Activated T-helper 9 cell treated with anti-CD3 and anti-CD28 coated beads, Interleukin-2, amount 50 U/mL, for 16 hours (primary cell): ENCODE results near the gene CZIB.
A peak's percentile ranks its signal among the peaks of the same experiment; 100 is the strongest.
"Not testable (repeated sequence)": the region's sequence is repeated elsewhere in the genome, so short reads cannot be mapped to it uniquely, and the experiment has no call there.

Source experiments
- DNase-seq: peaks from one replicate; pipeline ENCODE4 v3.0.0-alpha.2; 2020; ENCODE audit warnings: low read depth

Gene CZIB

GRCh38 chr1:53188099-53188498, 32.3 kb downstream of the CZIB start:
- no peak for DNase-seq

DNA sequence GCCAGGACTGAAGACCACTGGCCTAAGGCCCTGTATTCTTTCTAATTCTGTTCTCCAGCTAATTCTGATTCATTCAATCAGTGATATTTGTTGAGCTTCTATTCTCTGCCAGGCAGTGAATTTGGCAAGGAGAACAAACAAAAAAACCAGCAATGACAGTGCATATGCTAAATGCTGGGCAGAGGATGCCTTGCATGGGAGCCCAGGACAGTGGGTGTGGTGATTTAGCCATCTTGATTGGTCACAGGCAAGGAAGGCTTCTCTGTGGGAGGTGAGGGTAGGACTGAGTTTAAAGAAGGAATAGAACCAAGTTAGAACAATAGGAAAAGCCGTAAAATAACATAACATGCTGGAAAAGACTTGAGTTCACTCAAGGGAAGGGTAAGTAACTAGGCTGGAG, 33.0 kb downstream of the CZIB start:
- DNase-seq: no peak

DNA sequence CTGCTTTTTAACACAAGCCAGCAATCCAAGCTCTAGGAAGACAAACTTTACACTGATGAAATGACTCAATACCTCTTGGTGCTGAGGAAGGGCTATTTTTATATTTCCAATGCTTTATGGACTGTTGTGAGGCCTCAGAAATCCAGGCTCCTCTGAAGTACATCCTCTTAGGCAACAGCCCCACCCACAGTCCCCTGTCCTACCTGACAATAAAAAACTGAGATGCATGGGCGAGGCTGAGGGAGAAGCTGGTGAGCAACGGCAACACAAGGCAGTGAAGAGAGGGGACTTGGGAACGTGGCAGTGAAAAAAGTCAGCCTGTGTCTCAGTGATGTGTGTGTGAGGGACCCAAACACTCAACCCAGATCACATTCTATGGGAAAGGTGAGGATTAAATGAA, 33.9 kb downstream of the CZIB start:
- no peak for DNase-seq

DNA sequence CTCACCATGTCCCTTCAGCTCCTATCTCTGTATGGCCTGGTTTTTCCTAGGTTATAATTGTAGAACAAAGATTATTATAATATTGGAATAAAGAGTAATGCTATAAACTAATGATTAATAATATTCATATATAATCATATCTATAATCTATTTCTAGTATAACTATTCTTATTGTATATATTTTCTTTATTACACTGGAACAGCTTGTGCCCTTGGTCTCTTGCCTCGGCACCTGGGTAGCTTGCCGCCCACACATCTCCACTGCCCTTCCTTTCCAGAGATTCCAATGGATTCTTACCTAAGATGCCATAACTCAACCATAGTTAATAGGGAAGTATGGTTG, 34.5 kb downstream of the CZIB start:
- not testable (repeated sequence) for DNase-seq

- DNase-seq: no peak
Measured at GRCh38 chr1:53183095-53183990, 37.1 kb downstream of the CZIB start.

DNA sequence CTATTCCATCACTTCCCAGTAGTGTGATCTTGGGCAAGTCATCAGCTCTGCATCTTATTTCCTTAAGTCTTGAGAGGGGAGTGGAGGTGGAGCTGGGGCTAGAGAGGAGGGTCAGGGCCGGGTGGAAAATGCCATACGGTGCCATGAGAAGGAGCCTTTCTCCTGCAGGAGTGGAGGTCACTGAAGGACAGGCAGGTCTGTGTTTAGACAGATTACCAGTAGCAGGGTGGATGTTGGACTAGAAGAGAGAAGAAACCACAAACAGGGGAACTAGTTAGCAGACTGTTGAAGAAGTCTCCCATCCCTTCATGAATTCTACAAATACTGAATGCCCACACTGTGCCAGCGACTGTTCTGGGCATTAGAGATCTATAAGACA, 37.7 kb downstream of the CZIB start:
- no peak for DNase-seq

- peak; percentile 60 for DNase-seq
Measured at GRCh38 chr1:53182111-53182593, 38.3 kb downstream of the CZIB start.

DNA sequence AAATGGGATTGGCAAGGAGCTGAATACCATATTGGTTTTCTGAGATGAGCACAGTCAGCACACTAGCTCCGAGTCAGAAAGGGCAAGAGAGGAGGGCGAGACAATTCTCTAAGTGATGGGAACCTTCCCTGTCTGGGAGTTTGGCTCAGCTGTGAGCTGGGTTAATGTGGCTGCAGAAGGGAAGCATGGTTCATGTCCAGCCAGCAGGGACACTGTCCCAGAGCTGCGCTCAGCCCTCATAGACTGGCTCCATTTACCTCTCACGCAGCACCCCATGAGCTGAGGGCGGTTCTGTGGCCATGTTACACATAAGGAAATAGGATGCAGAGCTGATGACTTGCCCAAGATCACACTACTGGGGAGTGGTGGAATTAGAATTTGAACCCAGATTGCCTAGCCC, 39.5 kb downstream of the CZIB start:
- no peak for DNase-seq

DNA sequence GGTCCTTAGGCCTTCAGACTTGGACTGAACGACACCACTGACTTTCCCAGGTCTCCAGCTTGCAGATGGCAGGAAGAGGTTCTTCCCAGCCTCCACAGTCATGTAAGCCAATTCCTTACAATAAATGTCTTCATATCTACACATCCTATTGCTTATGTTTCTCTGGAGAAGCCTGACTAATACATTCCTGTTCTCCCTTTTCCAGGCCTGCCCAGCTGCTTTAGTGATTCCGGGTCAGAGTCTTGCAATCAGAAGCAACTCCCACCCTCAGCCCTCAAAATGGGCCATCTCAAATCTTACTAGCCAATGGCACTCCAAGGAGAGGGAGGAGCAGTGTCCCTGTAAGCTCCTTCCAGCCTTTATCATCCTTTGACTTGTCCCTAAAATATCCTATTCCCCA, 40.2 kb downstream of the CZIB start:
- DNase-seq: no peak

GRCh38 chr1:53176452-53177208, 43.8 kb downstream of the CZIB start:
- DNase-seq: no peak

GRCh38 chr1:53174971-53175913, 45.2 kb downstream of the CZIB start:
- DNase-seq: no peak

DNA sequence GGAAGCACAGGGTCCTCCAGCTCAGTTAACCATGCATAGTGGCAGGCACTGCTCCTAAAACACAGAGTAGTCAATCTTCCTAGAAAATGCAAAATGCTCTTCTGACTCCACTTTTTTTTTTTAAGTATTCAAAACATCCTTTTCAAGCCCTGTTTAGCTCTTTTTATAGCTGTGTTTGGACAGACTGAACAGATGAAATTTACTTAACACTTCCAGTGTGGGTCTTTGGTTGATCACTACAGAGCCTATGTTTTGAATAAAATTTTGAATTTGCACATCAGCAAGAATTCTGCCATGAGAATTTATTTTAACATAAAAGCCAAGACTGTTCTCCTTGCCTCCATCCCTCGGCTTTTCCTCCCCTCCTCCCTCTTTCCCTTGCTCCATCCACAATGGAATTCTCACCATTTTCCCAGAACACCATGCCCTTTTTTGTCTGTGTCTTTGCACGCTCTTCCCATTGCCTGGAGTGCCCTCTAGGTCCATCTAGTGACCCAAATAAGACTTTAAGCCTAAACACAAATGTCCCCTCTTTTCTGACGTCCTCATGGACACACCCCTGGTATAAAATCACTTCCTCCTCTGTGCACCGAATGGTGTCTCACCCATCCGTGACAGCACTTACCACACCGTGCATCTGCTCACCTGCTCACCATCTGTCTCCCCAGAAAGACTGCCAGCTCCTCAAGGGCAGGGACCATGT, 47.9 kb downstream of the CZIB start:
- no peak for DNase-seq

DNA sequence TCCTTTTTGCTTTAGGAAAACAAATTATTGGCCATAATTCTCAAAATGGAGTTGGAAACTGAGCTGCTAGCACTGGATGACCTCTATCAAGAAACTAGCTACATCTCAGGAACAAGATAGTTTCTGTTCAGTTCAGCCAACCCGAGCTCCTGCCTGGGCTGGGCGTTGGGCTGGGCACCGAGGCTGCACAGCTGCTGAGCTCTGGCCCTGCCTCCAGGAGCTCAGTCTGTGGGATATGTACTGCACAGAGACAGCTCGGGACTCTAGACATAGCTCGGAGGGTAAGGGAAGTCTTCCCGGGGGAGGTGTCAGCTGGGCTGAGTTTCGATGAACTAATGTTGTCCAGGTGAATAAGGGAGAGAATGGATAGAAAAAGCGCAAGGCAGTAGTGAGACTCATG, 53.5 kb downstream of the CZIB start:
- DNase-seq: no peak

GRCh38 chr1:53166366-53166765, 54.1 kb downstream of the CZIB start:
- no peak for DNase-seq

- no peak for DNase-seq
Measured at GRCh38 chr1:53165408-53165961, 54.9 kb downstream of the CZIB start.
